ENCODE measurements around the gene PLEKHM3. TPM values are rescaled to one million over a fixed set of nuclear protein-coding genes. Genes with fewer than 3 reads are reported as not detected.

The PLEKHM3 gene
- total RNA-seq, 2 experiments from 2014 or later = 11.3 to 11.6 TPM

- Histone ChIP-seq H3K4me3 (ENCODE audit: low read length) (no peak overlapping the region), H3K9me3 (ENCODE audit: control insufficient read depth in 1 of 2, insufficient read depth in 1 of 2, low read length in 2 of 2) (no peaks in the 10 kb centered on the region), H3K36me3 (ENCODE audit: insufficient read depth, low read length) (no peaks in the 10 kb centered on the region), H3K27ac (ENCODE audit: low read depth in 1 of 2, low read length in 2 of 2) (no peak overlapping the region), H3K4me1 (ENCODE audit: insufficient read depth, low read length) (no peaks in the 10 kb centered on the region), H3K27me3 (ENCODE audit: control insufficient read depth in 1 of 2, insufficient read depth in 2 of 2, low read length in 2 of 2) (no peaks in the 10 kb centered on the region)
- H3K4me1 Mint-ChIP-seq (ENCODE audit: low read depth) = no peaks in the 10 kb centered on the region
- no peak overlapping the region for H3K27ac Mint-ChIP-seq
- DNase-seq (no peak), ATAC-seq (ENCODE audit: poor library complexity) (no peak)
- CTCF ChIA-PET = no interaction called here
- intact Hi-C loops (cut with DNase I, micrococcal nuclease) = no loop called here
- POLR2A ChIA-PET = no interaction called here
- H3K4me3 Mint-ChIP-seq = no peak overlapping the region
- no peaks in the 10 kb centered on the region for H3K9me3 Mint-ChIP-seq
- TF ChIP-seq CTCF (IDR thresholded peaks at IDR 0.05) = no peak
- H3K27me3 Mint-ChIP-seq = no peaks in the 10 kb centered on the region
- H3K36me3 Mint-ChIP-seq (ENCODE audit: low read depth) = peaks cover 57% of the 10 kb centered on the region
These were observed 170.6 kb downstream of the PLEKHM3 start for GRCh38 chr2:207854484-207855440.

GRCh38 chr2:207852791-207853190 lies 172.5 kb downstream of the PLEKHM3 start:
- no peak for DNase-seq
- Mint-ChIP-seq H3K36me3 (ENCODE audit: low read depth) (peaks cover 60% of the 10 kb centered on the region), H3K27ac (no peak overlapping the region), H3K27me3 (no peaks in the 10 kb centered on the region), H3K4me3 (no peak overlapping the region), H3K4me1 (ENCODE audit: low read depth) (no peaks in the 10 kb centered on the region), H3K9me3 (no peaks in the 10 kb centered on the region)
- CTCF ChIA-PET = no interaction called here
- no peak for ATAC-seq (ENCODE audit: poor library complexity)
- POLR2A ChIA-PET = no interaction called here
- intact Hi-C loops (cut with DNase I, micrococcal nuclease) = no loop called here
- no peaks in the 10 kb centered on the region for H3K9me3 ChIP-seq (ENCODE audit: control insufficient read depth in 1 of 2, insufficient read depth in 1 of 2, low read length in 2 of 2)
- no peaks in the 10 kb centered on the region for H3K4me1 ChIP-seq (ENCODE audit: insufficient read depth, low read length)
- no peak for TF ChIP-seq CTCF (IDR thresholded peaks at IDR 0.05)
- H3K27ac ChIP-seq (ENCODE audit: low read depth in 1 of 2, low read length in 2 of 2) = no peak overlapping the region
- H3K27me3 ChIP-seq (ENCODE audit: control insufficient read depth in 1 of 2, insufficient read depth in 2 of 2, low read length in 2 of 2) = no peaks in the 10 kb centered on the region
- no peak overlapping the region for H3K4me3 ChIP-seq (ENCODE audit: low read length)
- no peaks in the 10 kb centered on the region for H3K36me3 ChIP-seq (ENCODE audit: insufficient read depth, low read length)

- DNase-seq (no peak), ATAC-seq (ENCODE audit: poor library complexity) (no peak)
- Mint-ChIP-seq H3K4me3 (no peak overlapping the region), H3K4me1 (ENCODE audit: low read depth) (no peaks in the 10 kb centered on the region), H3K27ac (no peak overlapping the region), H3K9me3 (no peaks in the 10 kb centered on the region), H3K36me3 (ENCODE audit: low read depth) (peaks cover 39% of the 10 kb centered on the region), H3K27me3 (no peaks in the 10 kb centered on the region)
- ChIA-PET POLR2A (no interaction called here), CTCF (no interaction called here)
- H3K4me1 ChIP-seq (ENCODE audit: insufficient read depth, low read length) = no peaks in the 10 kb centered on the region
- intact Hi-C loops (cut with DNase I, micrococcal nuclease) = no loop called here
- no peak overlapping the region for H3K4me3 ChIP-seq (ENCODE audit: low read length)
- no peak for TF ChIP-seq CTCF (IDR thresholded peaks at IDR 0.05)
- H3K9me3 ChIP-seq (ENCODE audit: control insufficient read depth in 1 of 2, insufficient read depth in 1 of 2, low read length in 2 of 2) = no peaks in the 10 kb centered on the region
- H3K36me3 ChIP-seq (ENCODE audit: insufficient read depth, low read length) = no peaks in the 10 kb centered on the region
- no peak overlapping the region for H3K27ac ChIP-seq (ENCODE audit: low read depth in 1 of 2, low read length in 2 of 2)
- no peaks in the 10 kb centered on the region for H3K27me3 ChIP-seq (ENCODE audit: control insufficient read depth in 1 of 2, insufficient read depth in 2 of 2, low read length in 2 of 2)
These were observed 175.9 kb downstream of the PLEKHM3 start for GRCh38 chr2:207849443-207849842.

All from CD4-positive, alpha-beta T cell (primary cell).